ENCODE results near the gene LYVE1.

DNA sequence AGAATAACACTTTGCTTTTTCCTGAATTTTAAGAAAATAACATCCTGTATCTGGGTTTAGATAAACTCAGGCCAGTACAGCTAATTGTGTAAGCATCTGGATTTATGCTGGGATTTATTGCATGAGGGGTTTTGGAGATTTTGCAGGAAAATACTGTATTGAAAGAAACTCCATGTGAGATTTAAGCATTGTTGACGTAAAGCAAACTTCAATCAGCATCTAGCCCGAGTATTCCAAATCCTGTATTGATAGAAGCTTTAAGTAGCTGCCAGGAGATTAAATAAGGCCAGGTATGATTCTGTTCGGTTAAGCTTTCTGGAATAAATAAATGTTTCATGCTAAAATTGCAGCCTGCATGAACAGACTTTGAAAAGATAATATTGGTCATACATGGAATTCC lies 36.3 kb upstream of the LYVE1 start:
- TF ChIP-seq CTCF (IDR thresholded peaks at IDR 0.05; ENCODE audit: insufficient read depth, low read depth, low read length) (no peak), EZH2 (IDR thresholded peaks at IDR 0.05; ENCODE audit: insufficient read depth, low read length) (no peak)

Data from astrocyte (in vitro differentiated cells and primary cell).